Loucy (cell line): Measurements from ENCODE around the gene PDE4DIP.
"Not testable (repeated sequence)": the region's sequence is repeated elsewhere in the genome, so short reads cannot be mapped to it uniquely, and the experiment has no call there.

Experiments used
- H2AFZ ChIP-seq: fragments of 200-600 bp; sonication (generic); 2 replicates; pipeline ENCODE4 v1.6.0; 2016; ENCODE audit warnings: antibody characterized with exemption, mild to moderate bottlenecking, low read length, moderate library complexity
- H3F3A ChIP-seq: fragments of 200-600 bp; 2 replicates; pipeline ENCODE4 v1.6.0; 2016; ENCODE audit warnings: antibody characterized with exemption, low read depth, mild to moderate bottlenecking
- H3K27me3 ChIP-seq: fragments of 200-600 bp; sonication (generic); 2 replicates; pipeline ENCODE4 v1.6.1; 2014; ENCODE audit warnings: low read length, mild to moderate bottlenecking; ENCODE audit not compliant: insufficient read depth, poor library complexity, severe bottlenecking
- H3K36me3 ChIP-seq: fragments of 200-600 bp; sonication (generic); 2 replicates; pipeline ENCODE4 v1.6.1; 2016; ENCODE audit warnings: low read length; ENCODE audit not compliant: insufficient read depth
- H3K4me1 ChIP-seq: fragments of 200-600 bp; sonication (generic); 2 replicates; pipeline ENCODE4 v1.5.1; 2014; ENCODE audit warnings: low read length, mild to moderate bottlenecking; ENCODE audit not compliant: insufficient read depth, poor library complexity, severe bottlenecking
- H3K4me2 ChIP-seq: fragments of 200-600 bp; sonication (generic); 2 replicates; pipeline ENCODE4 v1.6.0; 2014; ENCODE audit warnings: antibody characterized with exemption, low read length, low read depth, mild to moderate bottlenecking; ENCODE audit not compliant: poor library complexity, severe bottlenecking
- H3K4me3 ChIP-seq: fragments of 200-600 bp; sonication (generic); 2 replicates; pipeline ENCODE4 v1.5.1; 2014; ENCODE audit warnings: low read length, mild to moderate bottlenecking, mixed read lengths; ENCODE audit not compliant: poor library complexity, severe bottlenecking
- H3K79me2 ChIP-seq: fragments of 200-600 bp; sonication (generic); 2 replicates; pipeline ENCODE4 v1.6.1; 2014; ENCODE audit warnings: low read length; ENCODE audit not compliant: insufficient read depth
- H3K9ac ChIP-seq: fragments of 200-600 bp; sonication (generic); 2 replicates; pipeline ENCODE4 v1.6.0; 2014; ENCODE audit warnings: mild to moderate bottlenecking, low read depth, low read length, moderate library complexity; ENCODE audit not compliant: poor library complexity, severe bottlenecking
- H3K9me2 ChIP-seq: fragments of 200-600 bp; sonication (generic); replicated peaks from 2 replicates; pipeline ENCODE4 v1.6.1; 2016; ENCODE audit warnings: low read depth, low read length, mixed read lengths
- H3K9me3 ChIP-seq: fragments of 200-600 bp; sonication (generic); 2 replicates; pipeline ENCODE4 v1.6.1; 2014; ENCODE audit warnings: mild to moderate bottlenecking, antibody characterized with exemption, low read length, low read depth; ENCODE audit not compliant: insufficient read depth
- H4K20me1 ChIP-seq: fragments of 200-600 bp; sonication (generic); 2 replicates; pipeline ENCODE4 v1.6.0; 2014; ENCODE audit warnings: antibody characterized with exemption, low read length, mild to moderate bottlenecking; ENCODE audit not compliant: insufficient read depth, poor library complexity, severe bottlenecking

PDE4DIP gene

DNA sequence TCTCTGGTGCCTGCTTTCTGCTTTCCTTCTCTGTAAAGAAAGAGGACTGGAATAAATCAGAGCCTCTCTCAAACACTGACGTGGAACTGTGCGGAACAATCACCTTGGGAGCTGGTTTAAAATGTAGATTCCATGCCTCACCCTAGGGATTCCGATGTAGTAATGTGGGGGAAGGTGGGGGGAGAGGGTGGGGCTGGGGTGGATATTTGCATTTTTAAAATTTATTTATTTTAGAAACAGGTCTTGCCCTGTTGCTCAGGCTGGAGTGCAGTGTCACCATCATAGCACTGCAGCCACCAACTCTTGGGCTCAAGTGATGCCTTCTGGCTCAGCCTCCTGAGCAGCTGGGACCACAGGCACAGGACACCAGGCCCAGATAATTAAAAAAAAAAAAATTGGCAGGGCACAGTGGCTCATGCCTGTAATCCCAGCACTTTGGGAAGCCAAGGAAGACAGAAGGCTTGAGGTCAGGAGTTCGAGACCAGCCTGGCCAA is 45.9 kb downstream of the PDE4DIP start:
- H4K20me1 ChIP-seq, H3K9me3 ChIP-seq, H3K9ac ChIP-seq, H3F3A ChIP-seq, H3K4me2 ChIP-seq, H3K27me3 ChIP-seq, H2AFZ ChIP-seq, H3K36me3 ChIP-seq, H3K9me2 ChIP-seq, H3K4me3 ChIP-seq, H3K79me2 ChIP-seq, H3K4me1 ChIP-seq: not testable (repeated sequence)

DNA sequence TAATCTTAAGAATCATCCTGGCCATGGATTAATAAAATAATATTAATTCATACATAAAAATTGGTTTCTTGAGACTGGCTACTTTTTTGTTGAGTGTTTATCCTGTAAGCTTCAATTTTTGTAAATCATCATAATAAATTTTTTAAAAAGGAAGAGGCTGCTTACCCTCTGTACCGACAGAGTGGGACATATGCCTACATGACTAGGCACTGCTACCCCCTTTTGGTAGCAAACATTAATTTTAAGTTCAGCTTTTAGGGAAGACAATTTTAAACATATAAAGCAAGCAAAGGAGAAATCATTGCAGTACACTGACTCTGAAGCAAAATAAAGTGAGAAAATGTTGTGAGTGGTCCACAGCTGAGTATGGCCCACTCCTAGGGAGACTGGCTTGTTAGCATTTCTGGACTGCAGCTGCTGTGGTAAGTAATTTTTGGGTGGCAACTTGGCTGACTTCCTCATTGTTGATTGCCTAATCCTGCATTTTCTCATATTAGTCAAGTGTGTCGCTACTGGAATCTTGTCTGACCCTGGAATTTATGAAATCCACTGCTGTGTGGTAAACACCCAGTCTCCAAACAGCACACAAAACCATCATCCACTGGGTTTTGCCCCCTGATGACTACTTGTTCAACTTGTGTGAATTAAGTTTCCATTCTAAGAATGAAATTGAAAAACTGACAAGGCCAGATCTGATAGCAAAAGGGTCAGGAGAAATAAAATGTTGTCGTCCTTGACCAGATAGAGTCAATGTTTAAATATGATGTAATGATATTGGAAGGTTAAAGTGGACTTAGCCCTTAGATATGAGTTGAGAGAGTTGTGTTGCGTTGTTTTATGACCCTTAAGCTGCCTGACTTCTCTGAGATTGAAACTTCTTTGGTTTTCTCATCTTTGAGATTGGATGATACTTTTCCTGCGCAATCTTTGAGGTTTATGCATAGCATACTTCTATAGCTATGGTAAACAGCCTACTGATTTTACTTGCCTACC is 50.4 kb downstream of the PDE4DIP start:
- H3K36me3 ChIP-seq, H3K9me2 ChIP-seq, H3K4me3 ChIP-seq, H3K79me2 ChIP-seq, H3K9me3 ChIP-seq, H3F3A ChIP-seq, H3K4me2 ChIP-seq, H2AFZ ChIP-seq, H3K27me3 ChIP-seq, H4K20me1 ChIP-seq, H3K9ac ChIP-seq, H3K4me1 ChIP-seq: not testable (repeated sequence)

DNA sequence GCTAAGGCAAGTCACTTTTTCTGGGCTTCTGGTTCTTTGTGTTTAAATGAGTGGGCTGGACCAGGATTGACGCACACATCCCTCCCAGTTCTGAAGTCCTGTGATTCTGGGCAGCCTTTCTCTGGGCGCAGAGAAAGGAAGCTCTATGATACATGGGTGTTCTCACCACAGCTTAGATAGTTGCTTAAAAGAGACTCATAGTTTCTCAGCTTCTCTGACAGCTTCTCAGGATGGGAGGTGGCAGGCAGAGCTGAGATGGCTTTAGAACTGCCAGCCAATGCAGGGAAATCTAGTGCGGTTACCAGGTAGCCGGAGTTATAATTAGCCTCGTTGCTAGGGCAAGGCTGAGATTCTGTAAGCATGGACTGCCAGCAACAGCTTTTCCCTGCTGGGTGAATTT is 55.8 kb downstream of the PDE4DIP start:
- not testable (repeated sequence) for H4K20me1 ChIP-seq, H3K36me3 ChIP-seq, H3K4me3 ChIP-seq, H3K79me2 ChIP-seq, H3K27me3 ChIP-seq, H2AFZ ChIP-seq, H3K4me2 ChIP-seq, H3F3A ChIP-seq, H3K9ac ChIP-seq, H3K4me1 ChIP-seq, H3K9me3 ChIP-seq, H3K9me2 ChIP-seq

DNA sequence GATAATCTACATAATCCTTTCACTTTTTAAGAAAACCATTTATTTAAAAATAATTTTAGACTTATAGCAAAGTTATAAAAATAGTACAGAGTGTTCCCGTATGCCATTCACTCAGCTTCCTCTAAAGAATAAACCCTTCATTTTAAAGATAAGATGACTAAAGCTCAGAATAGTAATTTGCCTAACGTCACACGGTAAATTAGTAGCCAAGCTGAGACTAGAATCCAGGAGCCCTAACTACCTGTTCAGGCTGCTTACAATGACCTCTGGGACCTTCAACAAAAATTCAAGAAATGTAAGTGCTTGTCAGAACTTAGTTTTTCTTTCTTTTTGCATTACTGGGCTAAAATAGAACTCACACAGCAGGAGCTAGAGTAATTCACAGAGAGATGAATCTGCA is 56.5 kb downstream of the PDE4DIP start:
- H3K79me2 ChIP-seq, H3K9me2 ChIP-seq, H2AFZ ChIP-seq, H3K9ac ChIP-seq, H3K4me3 ChIP-seq, H4K20me1 ChIP-seq, H3K36me3 ChIP-seq, H3F3A ChIP-seq, H3K27me3 ChIP-seq, H3K4me1 ChIP-seq, H3K9me3 ChIP-seq, H3K4me2 ChIP-seq: not testable (repeated sequence)

DNA sequence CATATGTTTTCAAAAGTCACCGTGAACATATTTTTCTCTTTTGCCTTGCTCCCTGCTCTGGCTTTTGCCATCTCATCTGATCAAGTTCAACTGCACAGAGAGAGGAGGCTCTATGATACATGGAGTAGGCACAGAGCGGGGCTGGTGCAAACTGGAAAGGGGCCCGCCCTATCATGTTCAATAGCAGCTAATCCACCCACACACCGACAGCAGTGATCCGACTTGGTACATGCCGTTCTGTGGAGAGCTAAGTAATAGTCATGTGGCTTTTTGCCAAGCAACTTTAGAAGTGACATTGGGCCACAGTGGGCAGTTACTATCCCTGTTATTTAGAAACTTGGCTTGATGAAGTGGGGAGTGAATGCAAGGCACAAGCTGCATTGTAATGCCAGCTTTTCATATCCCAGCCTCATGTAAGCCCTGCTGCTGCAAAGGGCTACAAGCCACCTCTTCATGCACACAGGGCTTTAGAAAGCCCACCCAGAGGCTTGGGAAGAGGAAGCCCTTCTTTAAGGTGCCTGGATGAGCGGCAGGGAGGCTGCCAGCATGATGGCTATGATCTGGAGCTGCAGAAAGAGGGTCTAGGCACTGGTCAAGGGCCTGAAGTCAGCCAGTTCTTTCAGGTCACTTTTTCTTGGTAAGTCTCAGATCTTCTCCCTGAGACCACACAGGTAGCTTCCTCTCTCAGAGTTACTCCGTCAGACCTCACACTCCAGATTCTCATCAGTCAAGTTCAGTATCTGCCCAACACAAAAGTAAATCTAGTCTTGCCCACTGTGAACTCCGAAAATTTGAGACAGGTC is 57.1 kb downstream of the PDE4DIP start:
- H4K20me1 ChIP-seq, H3K27me3 ChIP-seq, H3K9me3 ChIP-seq, H3K36me3 ChIP-seq, H3K4me1 ChIP-seq, H3F3A ChIP-seq, H3K4me2 ChIP-seq, H3K4me3 ChIP-seq, H2AFZ ChIP-seq, H3K79me2 ChIP-seq, H3K9me2 ChIP-seq, H3K9ac ChIP-seq: not testable (repeated sequence)

DNA sequence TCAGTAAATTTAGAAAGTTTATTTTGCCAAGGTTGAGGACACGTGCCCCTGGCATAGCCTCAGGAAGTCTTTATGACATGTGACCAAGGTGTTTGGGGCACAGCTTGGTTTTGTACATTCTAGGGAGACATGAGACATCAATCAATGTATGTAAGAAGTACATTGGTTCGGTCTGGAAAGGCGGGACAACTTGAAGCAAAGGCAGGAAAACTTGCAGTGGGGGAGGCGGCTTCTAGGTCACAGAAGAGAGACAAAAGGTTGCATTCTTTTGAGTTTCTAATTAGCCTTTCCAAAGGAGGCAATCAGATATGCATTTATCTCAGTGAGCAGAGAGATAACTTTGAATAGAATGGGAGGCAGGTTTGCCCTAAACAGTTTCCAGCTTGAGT is 57.7 kb downstream of the PDE4DIP start:
- not testable (repeated sequence) for H3K27me3 ChIP-seq, H3K9me3 ChIP-seq, H4K20me1 ChIP-seq, H2AFZ ChIP-seq, H3K4me1 ChIP-seq, H3K79me2 ChIP-seq, H3K9me2 ChIP-seq, H3F3A ChIP-seq, H3K9ac ChIP-seq, H3K4me3 ChIP-seq, H3K36me3 ChIP-seq, H3K4me2 ChIP-seq

DNA sequence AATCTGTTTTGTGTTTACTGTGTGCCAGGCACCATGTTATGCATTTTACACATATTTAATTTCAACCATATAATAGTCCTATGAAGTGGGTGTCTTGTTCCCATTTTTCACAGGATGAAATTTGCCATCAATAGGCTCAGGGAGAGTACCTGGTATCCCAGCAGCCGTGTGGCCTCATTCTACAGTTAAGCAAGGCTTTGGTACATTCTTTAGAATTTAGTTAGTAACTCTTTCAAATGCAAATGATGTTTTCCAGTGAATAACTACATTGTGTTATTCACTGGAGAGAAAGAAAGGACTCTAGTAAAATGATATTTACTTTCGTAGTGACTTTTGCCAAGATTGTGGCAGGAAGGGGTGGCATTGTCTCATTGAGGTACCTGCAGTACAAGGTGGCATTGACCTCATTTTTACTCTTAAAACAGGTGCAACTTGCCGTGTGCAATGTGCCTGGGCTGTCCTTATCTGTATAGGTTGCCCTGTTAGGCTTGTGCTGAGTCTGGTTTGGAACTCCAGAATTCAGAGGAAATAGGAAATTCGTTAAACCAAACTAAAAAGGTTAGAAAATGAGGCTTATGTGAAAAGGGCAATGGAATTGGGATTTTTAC is 65.1 kb downstream of the PDE4DIP start:
- H3K36me3 ChIP-seq, H3K9me3 ChIP-seq, H3K4me2 ChIP-seq, H2AFZ ChIP-seq, H3F3A ChIP-seq, H3K4me3 ChIP-seq, H3K4me1 ChIP-seq, H3K27me3 ChIP-seq, H3K79me2 ChIP-seq, H4K20me1 ChIP-seq, H3K9ac ChIP-seq, H3K9me2 ChIP-seq: not testable (repeated sequence)
